GM19240 (cell line): ENCODE data around the gene MICAL1.
"Not testable (repeated sequence)": the region's sequence is repeated elsewhere in the genome, so short reads cannot be mapped to it uniquely, and the experiment has no call there.

Experiments
- DNase-seq: peaks from one replicate; pipeline ENCODE4 v3.0.0; 2011; ENCODE audit warnings: low spot score; ENCODE audit not compliant: insufficient read length

MICAL1 gene

DNA sequence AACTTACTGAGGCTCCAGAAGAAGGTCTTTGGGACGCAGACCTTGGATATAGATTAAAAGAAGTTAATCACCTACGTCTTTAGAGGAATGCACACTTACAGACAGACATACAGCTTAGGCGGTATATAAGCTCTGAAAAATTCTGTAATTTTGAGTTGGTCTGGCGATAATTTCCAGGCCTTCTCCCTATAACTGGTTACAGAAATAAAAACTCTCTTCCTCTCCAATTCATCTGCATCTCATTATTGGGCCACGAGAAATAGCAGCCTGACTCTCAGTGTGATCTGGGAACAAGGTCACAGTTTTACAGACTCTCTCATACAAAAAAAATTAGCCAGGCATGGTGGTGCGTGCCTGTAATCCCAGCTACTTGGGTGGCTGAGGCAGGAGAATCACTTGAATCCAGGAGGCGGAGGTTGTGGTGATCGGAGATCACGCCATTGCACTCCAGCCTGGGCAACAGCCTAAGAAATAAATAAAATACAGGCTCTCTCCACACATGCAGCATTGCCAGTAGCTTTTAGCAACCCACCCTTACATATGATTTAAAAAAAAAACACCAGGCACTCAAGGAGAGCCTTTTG is 22.7 kb upstream of the MICAL1 start:
- DNase-seq: no peak

DNA sequence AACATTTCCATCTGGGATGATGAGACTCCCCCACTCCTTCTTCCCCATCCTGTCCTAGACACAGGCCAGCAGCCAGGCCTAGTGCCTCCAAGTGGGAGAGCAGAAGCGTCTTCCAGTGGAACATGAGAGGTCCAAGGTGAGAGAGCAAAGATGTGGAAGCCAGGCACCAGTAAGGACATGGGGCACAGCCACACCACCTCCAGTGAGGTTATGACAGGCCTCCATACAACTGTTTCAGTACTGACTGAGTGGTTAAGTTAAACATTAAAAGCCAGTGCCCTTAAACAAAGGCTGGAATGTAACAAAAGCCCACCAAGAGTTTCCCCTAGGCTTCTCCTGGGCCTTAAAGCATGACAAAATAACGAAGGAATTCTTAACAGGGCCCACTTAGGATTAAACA is 22.2 kb upstream of the MICAL1 start:
- DNase-seq: no peak

DNA sequence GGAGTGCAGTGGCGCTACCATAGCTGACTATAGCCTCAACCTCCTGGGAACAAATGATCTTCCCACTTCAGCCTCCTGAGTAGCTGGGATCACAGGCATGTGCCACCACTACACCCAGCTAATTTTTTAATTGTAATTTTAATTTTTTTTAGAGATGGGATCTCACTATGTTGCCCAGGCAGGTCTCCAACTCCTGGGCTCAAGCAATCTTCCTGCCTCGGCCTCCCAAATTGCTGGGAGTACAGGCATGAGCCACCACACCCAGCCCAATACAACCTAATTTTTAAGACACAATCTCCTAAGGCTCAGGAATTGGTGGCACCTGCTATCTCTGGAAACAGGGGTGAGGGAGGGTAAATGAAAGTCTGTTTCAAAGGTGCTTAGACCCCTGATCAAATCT is 21.6 kb upstream of the MICAL1 start:
- no peak for DNase-seq

DNA sequence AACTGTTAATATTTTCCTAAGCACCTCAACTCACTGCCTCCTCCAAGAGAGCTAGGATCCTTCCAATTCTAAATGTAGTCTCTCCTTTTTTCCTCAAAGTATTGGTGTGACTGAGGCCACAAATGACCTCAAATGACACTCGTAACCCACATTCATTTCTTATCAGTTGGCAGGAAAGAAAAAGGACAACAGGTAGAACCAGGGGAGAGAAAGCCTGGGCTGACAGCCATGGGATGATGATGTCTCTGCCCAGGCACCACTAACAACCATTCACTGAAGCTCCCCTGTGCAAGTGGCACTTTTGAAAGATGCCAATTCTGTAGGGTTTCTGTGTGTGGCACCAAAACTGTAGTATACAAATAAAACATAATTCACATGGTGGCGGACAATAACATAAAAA is 20.1 kb upstream of the MICAL1 start:
- DNase-seq: no peak

DNA sequence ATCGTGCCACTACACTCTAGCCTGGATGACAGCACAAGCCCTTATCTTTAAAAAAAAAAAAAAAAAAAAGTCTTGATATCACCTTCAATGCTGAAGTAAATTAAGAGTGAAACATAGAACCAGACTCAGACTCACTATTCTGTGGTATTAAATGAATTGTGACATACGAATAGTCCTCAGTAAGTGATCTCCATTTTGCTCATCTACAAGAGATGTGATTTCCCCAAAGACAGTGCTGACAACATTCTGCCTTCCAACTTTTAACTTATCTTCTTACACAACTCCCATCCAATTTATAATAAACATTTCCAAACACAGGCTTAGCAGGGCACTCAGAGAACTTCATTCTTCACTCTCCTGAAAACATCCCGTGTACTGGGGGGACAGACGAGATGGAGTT is 19.4 kb upstream of the MICAL1 start:
- no peak for DNase-seq

DNA sequence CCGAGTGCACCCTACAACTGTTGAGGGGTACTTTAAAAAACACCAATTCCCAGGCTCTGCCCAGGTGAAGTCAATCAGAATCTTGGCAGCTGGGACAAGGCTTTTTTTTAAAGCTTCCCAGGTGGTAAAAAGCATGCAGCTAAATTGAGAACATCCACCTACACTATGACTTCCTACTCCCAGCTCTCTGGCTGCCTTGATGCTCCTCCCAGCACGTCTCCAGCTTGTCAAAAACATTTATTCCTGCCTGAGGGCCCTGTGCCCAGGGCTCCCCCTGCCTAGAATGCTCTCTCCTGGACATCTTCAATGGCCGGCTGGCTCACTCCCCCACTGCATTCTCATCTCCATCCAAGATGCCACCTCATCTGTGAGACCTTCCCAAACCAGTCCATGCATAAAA is 17.5 kb upstream of the MICAL1 start:
- DNase-seq: no peak

DNA sequence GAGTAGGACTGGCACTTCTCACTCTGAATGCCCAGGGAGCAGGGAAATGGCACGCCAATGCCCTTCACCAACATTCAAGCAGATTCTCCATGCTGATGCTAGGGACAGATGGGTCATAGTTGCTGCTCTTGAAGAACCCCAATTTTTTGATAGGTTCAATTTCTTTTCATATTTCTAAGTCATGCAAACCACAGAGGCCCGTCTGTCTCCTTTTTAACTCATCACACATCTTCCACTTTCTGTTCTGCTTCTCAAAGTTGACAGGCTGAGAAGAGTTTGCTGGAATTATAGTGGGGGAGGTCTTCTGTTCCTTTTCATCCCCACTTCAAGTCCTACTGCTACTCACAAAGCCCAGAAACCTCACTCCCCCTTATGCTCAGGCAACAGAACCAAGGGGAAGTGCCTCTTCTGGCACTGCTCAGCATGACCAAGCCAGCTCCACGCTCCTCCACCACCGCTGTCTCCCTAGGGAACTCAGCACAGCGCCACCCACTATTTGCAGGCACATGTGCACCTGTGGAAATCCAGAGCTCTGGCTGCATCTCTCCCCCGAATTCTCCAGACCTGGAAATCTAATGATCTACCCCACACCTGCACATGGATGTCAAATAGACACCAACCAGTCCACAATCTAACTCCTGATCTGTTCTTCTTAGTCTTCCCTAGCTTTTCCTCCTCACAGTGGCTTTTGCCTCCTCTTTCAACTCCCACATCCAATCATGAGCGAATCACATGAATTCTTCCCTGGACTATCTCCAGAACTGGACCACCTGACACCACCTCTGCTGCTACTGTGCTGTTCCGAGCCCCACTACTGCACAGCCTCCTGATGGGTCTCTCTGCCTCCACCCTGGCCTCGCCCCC is 16.8 kb upstream of the MICAL1 start:
- no peak for DNase-seq

DNA sequence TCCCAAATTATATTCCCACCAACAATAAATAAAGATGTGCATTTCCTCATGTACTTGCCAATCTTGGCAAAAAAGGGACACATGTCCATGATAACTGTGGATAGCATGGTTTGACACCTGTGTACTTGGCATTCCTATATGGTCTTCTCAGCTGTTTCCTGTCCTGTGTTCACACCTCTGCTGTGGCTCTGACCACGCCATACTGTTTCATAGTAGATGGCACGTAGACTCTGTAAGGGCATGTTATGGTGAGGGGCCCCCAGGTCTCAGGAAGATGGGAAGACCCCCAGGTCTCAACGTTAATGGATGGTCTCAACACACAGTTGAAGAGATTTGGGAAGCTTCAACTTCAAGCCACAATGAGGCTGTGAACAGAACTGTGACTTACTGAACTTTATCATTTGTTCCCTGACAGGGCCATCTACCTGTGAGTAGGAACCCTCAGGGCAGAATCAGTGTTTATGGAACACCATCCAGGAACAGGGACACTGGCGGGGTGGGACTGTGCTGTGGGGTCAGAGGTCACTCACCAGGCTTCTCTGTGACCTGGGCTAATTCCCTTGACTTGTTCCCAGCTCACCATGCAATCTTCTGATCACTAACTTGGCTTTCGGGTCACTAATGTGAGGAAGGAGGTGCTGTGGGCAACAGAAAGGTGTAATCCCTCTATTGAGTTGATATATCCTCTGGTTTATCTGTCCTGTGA is 15.7 kb upstream of the MICAL1 start:
- no peak for DNase-seq

DNA sequence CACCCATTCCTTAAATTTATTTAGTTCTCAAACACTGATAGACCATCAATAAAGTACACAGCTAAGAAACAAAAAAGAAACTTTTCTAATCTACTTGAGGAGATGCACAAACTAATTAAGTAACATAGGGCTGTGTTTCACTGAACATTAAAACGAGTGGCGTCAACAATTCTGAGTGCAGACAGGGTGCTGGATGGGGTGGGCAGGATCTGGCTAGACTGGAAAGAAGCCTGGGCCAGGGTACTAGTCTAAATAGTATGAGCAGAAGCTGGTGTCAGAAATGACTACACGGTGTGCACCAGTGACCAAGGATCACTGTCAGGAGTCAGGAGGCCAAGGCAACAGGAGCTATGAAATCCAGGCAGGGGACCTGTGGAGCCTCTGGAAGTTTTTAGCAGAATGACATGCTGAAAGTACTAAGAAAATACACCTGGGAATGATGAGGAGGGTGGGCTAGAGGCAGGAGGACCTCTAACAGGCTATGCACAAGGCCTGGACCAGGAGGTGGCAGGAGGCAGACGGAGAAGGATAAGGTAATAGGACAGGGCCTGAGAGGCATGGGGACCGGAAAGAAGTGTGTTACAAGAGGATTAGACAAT is 14.1 kb upstream of the MICAL1 start:
- DNase-seq: no peak

DNA sequence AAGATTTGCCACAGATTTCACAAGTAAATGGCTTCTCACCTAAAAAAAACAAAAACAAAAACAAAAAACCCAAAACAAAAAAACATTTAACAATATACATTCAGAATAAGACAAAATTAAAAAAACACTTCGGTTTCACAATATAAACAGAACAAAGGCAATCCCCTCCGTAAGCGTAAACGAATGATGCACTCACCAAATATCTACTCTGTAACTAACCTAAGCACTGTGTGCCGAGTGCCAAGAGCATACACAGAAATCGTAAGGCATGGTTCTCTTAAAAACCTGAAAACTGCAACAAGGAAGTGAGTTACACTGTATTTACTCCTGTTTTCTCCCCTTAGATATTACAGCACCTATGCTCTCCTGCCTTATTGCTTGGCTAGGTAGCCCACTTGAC is 12.1 kb upstream of the MICAL1 start:
- no peak for DNase-seq

DNA sequence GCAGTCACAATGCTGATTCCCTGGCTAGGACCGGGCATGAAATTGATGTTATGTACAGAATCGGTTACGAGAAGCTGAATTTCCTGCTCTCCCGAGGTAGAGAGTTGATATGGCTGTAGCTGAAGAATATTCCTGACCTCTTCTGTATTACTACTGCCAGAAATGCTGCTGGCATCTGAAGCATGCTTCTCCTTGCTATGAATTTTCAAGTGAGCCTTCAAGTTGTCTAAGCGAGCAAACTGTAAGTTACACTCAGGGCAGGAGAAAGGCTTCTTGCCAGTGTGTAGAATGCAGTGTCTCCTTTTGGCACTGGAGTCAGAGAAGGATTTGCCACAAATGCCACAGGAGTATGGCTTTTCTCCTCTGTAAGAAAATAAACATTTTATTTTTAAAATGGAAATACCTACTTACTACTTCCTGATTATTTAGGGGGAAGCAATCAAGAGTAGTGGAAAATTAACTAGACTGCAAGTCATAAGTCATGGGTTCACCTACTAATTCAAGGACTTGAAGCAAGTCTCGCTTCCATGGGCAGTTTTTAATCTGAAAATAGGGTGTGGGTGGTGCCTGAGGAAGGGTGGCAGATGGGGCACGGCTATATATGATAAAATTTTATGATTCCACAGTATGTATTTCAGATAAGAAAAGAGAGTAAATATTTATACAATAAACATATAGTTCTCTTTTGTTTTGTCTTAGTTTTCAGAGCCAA is 10.8 kb upstream of the MICAL1 start:
- no peak for DNase-seq

DNA sequence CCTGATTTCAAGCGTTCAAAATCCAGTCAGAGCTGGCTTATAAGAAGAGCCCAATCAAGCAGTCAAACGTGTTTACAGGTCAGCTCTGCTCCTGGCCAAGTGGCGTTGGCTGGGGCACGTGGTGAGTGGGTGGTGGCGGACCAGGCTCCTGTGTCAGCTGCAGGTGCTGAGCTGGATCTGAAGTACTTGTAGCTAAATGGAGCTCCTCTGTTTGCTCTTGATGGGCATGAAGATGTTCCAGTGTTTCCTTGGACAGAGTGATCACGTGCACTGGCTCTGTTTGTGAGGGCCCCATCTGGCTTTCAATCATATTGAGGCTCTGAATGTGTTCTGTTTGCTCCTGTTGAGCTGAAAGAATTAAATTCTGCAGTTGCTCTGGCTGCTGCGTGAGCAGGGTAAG is 10.2 kb upstream of the MICAL1 start:
- no peak for DNase-seq

DNA sequence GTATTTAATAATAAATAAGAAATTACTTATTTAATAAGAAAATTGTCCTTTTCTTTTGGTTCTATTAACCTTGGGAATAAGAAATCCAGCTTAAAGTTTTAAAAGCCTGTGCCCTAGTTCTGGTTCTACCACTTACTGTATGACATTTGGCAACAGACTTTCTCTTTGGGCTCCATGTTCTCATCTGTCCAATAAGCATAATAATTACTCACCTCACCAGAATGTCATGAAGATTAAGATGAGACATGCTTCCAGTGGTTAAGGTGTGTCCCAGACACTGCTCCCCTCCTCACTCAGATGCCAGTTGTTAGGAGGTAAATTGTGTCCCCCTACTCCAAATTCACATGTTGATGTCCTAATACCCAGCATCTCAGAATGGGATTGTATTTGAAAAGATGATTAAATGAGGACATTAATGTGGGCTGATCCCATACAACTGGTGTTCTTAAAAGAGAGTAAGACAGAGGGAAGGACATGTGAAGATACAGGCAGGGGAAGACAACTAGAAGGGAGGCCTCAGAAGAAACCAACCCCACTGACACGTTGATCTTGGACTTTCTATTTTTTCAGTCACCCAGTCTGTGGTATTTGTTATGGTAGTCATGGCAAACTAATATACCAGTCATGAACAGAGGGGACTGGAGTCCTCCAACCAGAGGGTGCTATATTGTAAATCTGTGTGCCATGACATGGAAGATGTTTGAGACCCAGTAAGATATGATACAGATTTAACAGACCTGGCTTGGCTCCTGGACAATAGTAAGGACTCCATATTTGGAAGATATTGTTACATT is 6.4 kb upstream of the MICAL1 start:
- no peak for DNase-seq

DNA sequence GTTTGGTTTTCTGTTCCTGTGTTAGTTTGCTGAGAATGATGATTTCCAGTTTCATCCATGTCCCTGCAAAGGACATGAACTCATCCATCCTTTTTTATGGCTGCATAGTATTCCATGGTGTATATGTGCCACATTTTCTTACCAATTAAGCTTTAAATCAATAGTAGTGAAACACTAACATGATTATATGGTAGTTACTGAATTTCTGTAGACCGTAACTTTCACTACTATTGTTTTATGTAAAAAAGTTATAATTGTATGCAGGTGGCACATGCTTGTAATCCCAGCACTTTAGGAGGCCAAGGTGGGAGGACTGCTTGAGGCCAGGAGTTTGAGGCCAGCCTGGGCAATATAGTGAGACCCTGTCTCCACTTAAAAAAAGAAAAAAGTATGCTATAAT is 5.6 kb upstream of the MICAL1 start:
- not testable (repeated sequence) for DNase-seq

DNA sequence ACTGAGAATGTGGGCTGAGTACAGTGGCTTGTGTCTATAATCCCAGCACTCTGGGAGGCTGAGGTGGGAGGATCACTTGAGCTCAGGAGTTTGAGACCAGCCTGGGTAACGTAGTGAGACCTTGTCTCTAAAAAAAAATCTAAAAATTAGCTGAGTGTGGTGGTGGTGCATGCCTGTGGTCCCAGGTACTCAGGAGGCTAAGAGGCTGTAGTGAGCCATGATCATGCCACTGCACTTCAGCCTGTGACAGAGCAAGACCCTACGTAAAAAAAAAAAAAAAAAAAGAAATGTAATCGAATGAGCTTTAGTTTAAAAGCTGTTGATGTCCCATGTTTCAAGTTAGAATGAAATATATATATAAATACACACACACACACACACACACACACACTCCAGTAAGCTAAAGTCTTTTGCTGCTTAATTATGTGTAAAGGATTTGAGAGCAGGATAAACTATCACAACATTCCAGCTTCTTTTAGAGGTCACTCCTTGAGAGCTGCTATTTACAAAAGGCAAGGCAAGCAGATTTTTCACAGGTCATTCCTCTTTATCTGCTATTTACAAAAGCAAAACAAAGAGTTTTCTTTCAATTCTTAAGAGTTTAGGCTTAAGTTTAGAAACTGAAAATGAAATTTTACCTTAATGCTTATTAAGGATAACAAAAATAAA is 4.7 kb upstream of the MICAL1 start:
- DNase-seq: no peak

DNA sequence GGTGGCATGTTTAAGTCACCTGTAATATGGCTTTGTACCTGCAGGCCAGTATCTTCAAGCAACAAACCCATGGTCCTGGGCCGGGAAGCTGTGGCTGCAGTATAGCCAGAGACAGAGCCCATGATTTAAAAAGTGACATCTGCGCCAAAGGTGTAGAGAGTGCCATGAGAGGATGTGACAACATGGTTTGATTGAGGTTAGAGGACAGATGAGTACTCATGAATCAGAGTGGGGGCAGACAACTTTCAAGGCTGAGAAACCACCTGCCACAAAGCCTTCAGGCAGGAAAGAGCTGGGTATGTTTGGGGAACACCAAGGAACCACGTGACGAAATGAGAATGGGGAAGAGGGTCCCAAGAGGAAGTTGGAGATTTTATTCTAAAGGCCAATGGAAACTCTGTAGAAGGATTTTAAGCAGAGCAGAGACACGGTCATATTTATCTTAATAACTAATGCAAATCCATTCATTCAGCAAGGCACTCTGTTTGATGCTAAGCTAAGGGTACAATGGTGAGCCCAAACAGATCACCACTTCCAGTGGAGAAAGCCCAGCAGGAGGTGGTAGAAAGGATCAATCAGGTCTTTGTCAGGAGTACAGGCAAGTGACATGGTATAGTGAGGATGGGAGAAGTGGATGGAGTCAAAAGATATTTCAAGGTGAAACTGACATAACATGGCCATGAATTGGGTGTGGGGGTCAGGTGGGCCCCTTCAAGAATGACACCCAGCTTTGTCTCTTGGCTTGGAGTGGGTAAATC is 3.4 kb upstream of the MICAL1 start:
- peak; percentile 40 for DNase-seq

DNA sequence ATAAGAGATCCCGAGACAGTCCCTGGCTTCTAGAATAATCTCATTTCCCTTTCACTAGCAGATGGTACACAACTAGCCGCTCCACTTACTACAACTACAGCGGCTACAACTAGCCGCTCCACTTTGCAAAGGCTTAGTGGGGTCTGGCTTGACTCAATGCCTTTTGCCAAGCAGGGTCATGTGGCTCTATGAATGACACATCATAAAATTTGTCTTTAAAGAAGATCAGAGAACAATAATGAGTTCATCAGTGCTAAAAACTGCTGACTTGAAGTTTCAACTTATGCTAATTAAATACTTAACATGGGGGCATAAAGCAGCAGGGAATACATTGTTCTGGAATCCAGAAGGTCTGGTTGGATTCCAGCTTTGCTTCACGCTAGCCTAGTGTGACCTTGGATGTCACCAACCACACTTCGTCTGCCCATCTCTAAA is 2.0 kb upstream of the MICAL1 start:
- no peak for DNase-seq

DNA sequence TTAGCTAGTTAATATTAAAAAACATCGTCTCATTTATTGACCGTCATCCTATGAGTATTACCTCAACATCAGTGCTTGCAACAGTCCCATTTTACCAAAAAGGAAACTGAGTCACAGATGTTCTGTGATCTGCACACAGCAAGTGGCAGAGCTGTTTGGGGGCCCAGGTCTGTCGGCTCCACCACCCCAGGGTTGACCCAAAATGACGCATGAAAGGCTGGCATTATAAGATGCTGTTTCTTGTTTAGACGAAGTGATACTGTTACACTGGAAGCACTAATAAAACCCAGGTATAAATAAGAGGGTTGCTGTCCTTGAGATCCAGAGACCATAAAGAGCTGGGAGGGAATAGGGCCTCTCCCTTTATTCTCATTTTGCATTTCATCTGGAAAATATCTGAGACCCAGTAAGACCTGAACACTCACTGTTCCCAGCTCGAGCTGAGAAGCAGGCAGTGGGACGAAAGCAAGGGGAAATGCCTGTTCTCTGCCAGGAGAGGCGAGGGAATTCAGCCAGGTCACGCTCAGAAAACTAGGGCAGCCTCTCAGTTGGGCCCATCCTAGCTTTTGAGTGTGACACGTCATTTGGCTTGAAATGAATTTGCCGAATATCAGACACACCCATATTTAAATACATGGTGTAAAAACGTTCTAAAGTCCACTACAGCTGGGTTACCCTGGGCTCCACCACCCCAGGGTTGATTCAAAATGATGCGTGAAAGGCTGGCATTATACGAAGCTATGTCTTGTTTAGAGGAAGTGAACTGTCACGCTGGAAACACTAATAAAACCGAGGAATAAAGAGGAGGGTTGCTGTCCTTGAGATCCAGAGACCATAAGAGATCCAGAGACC is 1.4 kb upstream of the MICAL1 start:
- no peak for DNase-seq
